DND-41 (cell line): ENCODE measurements around the gene SLC8A2.

ENCODE experiments used
- CTCF ChIP-seq: IDR thresholded peaks from 2 replicates; pipeline ENCODE4 v1.5.1; 2012; ENCODE audit warnings: borderline replicate concordance, low read length, moderate library complexity, mild to moderate bottlenecking; ENCODE audit not compliant: poor library complexity, severe bottlenecking; ENCODE audit errors: extremely low read depth
- EZH2 ChIP-seq: IDR thresholded peaks from 3 replicates; pipeline ENCODE4 v1.6.1; 2012; ENCODE audit warnings: borderline replicate concordance, low read depth, mild to moderate bottlenecking, moderate library complexity, low read length, inconsistent platforms; ENCODE audit not compliant: severe bottlenecking

- TF ChIP-seq CTCF (no peak), EZH2 (no peak)
Observed at GRCh38 chr19:47437500-47437899, 34.2 kb downstream of the SLC8A2 start.
